Fibroblast of villous mesenchyme (primary cell): ENCODE results near the gene ANKMY2. TPM values are rescaled to one million over a fixed set of nuclear protein-coding genes. Genes with fewer than 3 reads are reported as not detected.
A peak's percentile ranks its signal among the peaks of the same experiment; 100 is the strongest.
"Not testable (repeated sequence)": the region's sequence is repeated elsewhere in the genome, so short reads cannot be mapped to it uniquely, and the experiment has no call there.

Experiments used
- DNase-seq: peaks from one replicate; pipeline ENCODE4 v3.0.0-alpha.2; 2010; ENCODE audit warnings: low read depth
- H3K4me3 ChIP-seq: 2 replicates; pipeline ENCODE4 v1.5.1; 2011; ENCODE audit warnings: low read depth, mild to moderate bottlenecking, low read length
- total RNA-seq: library from RNA; depleted of rRNA; stranded (reverse); fragments of >200 nt; gene quantifications from 2 replicates; pipeline ENCODE4 v1.2.3, GENCODE V29; 2012
- TF ChIP-seq, protein P1 (sequence below): IDR thresholded peaks from 2 replicates; pipeline ENCODE4 v1.5.1; 2012; ENCODE audit warnings: low read depth, mild to moderate bottlenecking, low read length; ENCODE audit not compliant: insufficient read depth

ANKMY2 gene
- total RNA-seq, 1 donor, result 28.5 TPM

- DNase-seq, result no peak
- TF ChIP-seq, protein P1, sequence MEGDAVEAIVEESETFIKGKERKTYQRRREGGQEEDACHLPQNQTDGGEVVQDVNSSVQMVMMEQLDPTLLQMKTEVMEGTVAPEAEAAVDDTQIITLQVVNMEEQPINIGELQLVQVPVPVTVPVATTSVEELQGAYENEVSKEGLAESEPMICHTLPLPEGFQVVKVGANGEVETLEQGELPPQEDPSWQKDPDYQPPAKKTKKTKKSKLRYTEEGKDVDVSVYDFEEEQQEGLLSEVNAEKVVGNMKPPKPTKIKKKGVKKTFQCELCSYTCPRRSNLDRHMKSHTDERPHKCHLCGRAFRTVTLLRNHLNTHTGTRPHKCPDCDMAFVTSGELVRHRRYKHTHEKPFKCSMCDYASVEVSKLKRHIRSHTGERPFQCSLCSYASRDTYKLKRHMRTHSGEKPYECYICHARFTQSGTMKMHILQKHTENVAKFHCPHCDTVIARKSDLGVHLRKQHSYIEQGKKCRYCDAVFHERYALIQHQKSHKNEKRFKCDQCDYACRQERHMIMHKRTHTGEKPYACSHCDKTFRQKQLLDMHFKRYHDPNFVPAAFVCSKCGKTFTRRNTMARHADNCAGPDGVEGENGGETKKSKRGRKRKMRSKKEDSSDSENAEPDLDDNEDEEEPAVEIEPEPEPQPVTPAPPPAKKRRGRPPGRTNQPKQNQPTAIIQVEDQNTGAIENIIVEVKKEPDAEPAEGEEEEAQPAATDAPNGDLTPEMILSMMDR, result no peak
Observed at GRCh38 chr7:16684935-16685334, 39.4 kb upstream of the ANKMY2 start.

DNA sequence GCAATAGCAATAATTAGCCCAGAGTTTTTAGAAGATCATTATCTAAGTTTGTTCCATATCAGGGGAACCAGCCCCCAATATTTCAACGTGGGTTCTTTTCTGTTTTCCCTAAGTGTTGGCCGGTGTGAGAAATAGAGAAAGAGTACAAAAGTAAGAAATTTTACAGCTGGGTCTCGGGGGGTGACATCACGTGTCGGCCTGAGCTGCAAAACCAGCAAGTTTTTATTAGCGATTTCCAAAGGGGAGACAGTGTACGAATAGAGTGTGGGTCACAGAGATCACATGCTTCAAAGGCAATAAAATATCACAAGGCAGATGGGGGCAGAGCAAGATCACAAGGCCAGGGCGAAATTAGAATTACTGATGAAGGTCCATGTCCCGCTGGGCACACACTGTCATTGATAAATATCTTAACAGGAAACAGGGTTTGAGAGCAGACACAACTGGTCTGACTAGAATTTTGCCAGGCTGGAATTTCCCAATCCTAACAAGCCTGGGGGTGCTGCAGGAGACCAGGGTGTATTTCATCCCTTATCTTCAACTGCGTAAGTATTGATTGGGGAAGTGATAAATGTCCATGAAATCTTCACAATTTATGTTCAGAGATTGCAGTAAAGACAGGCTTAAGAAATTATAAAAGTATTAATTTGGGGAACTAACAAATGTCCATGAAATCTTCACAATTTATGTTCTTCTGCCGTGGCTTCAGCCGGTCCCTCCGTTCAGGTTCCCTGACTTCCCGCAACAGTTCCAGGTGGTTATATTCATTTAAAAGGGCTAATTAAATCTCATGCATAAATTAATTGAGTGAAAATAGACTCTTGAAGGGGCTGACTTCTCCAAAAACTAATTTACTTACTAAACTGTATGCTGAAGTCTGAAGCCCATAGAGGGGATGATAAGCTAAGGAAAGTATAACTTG is 33.4 kb upstream of the ANKMY2 start:
- not testable (repeated sequence) for DNase-seq, H3K4me3 ChIP-seq

More at GRCh38 chr7:16684935-16685334, 39.4 kb upstream of the ANKMY2 start:
- no peak overlapping the region for H3K4me3 ChIP-seq

DNA sequence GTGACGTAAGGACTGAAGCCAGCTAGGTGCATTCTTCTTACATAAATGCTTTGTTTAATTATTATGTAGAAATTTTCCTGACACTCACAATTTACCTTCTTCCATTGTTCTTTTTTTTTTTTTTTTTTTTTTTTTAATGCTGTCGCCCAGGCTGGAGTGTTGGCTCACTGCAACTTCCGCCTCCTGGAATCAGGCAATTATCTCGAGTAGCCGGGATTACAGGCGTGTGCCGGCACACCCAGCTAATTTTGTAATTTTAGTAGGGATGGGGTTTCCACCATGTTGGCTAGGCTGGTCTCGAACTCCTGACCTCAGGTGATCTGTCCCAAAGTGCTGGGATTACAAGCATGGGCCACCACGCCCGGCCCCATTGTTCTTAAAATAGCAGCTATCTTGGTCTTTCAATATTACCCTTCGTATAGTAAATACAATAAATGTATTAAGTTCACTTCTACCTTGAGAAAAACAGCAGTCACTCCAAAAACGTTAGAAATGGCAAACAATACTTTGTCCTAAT is 32.5 kb upstream of the ANKMY2 start:
- H3K4me3 ChIP-seq, result no peak overlapping the region
- DNase-seq, result no peak

DNA sequence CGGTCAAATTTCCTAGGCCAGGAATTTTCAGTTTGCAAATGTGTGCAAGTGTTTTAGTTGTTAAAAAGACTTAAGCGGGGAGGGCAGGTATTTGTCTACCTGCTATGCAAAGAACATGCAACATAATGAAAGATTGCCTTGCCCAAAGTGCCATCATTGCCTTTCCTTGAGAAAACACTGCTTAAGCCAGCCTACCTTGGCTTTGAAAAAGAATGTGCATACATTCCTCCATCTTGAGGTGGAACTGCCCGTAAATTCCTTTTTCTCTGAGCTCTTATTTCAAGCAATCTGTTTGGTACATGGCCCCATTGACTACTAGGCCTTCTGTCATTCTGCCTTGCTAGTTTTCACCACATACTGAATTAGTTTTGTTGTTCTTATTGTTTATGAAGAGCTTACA is 29.7 kb upstream of the ANKMY2 start:
- DNase-seq, result no peak
- TF ChIP-seq, protein P1, result no peak

More for the DNA sequence above, 32.5 kb upstream of the ANKMY2 start:
- TF ChIP-seq, protein P1, result no peak

DNA sequence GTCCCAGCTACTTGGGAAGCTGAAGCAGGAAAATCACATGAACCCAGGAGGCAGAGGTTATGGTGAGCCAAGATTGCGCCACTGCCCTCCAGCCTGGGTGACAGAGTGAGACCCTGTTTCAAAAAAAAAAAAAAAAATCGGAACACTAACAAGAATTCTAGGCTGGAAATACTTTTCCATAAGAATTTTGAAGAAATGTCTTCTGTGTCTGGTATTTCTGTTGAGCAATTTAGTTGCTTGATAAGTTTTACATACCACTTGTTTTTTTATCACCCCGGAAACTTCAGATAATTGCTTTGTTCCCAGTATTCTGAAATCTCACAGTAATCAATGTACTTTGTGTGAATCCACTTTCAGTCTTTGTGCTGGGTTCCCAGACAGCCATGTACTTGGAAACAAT is 26.3 kb upstream of the ANKMY2 start:
- H3K4me3 ChIP-seq, result no peak overlapping the region
- TF ChIP-seq, protein P1, result no peak
- no peak for DNase-seq

More for the DNA sequence above, 29.7 kb upstream of the ANKMY2 start:
- no peak overlapping the region for H3K4me3 ChIP-seq

DNA sequence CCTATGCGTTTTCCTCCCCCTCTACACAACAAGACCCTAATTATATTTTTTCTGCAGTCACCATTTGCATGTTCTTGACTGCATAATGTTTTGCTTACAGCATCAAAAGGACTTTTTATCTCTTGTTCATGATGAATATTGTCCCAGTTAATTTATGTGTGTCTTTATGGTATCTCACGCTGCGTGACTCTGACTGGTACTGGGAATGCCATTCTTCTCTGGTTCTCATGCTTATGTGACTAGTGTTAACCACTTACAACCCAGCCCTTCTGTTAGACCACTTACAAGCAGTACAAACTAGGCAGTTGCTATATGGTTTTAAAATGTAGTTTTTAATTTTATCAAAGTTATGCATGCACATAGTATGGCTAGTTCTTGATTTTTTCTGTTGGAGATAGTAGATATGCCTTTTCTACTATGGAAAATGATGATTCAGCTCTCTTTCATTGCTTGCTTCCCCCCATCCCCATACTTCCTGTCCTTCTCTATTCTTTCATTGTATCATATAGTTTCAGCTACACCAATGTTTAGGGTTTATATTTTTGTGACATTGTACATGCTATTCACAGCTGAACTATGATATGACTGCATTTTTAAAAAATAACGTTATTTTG is 25.3 kb upstream of the ANKMY2 start:
- no peak for DNase-seq
- TF ChIP-seq, protein P1, result no peak
- H3K4me3 ChIP-seq, result no peak overlapping the region

- H3K4me3 ChIP-seq, result no peak overlapping the region
- peak; percentile 72 for DNase-seq
- TF ChIP-seq, protein P1, result no peak
Observed at GRCh38 chr7:16670021-16670420, 24.5 kb upstream of the ANKMY2 start.
